Measurements from ENCODE around the gene RASSF5. TPM values are rescaled to one million over a fixed set of nuclear protein-coding genes. Genes with fewer than 3 reads are reported as not detected.

The RASSF5 gene
- total RNA-seq, 1 experiment from 2014 or later, result 2.1 TPM

DNA sequence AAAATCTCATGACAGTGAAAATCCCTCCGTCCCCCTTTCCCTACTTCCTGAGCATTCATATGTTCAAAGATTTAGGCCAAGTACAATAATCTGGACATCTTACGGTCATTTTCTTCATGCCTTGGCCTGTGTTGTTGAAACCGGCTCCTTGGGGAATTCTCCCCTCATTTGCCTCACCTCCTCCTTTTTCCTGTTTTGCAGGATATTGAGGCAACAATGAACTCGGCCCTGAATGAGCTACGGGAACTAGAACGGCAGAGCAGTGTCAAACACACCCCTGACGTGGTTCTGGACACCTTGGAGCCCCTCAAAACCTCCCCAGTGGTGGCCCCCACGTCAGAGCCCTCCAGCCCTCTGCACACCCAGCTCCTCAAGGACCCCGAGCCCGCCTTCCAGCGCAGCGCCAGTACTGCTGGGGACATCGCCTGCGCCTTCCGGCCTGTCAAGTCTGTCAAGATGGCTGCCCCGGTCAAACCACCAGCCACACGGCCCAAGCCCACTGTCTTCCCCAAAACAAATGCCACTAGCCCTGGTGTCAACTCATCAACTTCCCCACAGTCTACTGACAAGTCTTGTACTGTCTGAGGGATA lies 46.4 kb upstream of the RASSF5 start:
- Mint-ChIP-seq H3K27ac (no peak overlapping the region), H3K4me1 (peaks cover 4% of the 10 kb centered on the region; the same call in 1 of the 2 replicates), H3K27me3 (ENCODE audit: low read depth) (no peaks in the 10 kb centered on the region), H3K4me3 (no peak overlapping the region), H3K9me3 (no peaks in the 10 kb centered on the region), H3K36me3 (peaks cover 23% of the 10 kb centered on the region)
- ATAC-seq (no peak), DNase-seq (ENCODE audit: low spot score) (no peak)
- POLR2A ChIA-PET, result no interaction called here
- TF ChIP-seq ATF1 (CRISPR knock-in tag; IDR thresholded peaks at IDR 0.05) (no peak), ZNF671 (CRISPR knock-in tag; IDR thresholded peaks at IDR 0.05) (no peak), ZNF121 (CRISPR knock-in tag; IDR thresholded peaks at IDR 0.05) (no peak), ZNF232 (CRISPR knock-in tag; IDR thresholded peaks at IDR 0.05) (no peak), ZNF219 (CRISPR knock-in tag; IDR thresholded peaks at IDR 0.05; ENCODE audit: borderline replicate concordance) (no peak), MXD4 (CRISPR knock-in tag; IDR thresholded peaks at IDR 0.05; ENCODE audit: borderline replicate concordance) (no peak), SMAD4 (CRISPR knock-in tag; IDR thresholded peaks at IDR 0.05) (no peak), GABPB1 (CRISPR knock-in tag; IDR thresholded peaks at IDR 0.05) (no peak), TEAD4 (CRISPR knock-in tag; IDR thresholded peaks at IDR 0.05) (no peak), ZNF396 (CRISPR knock-in tag; IDR thresholded peaks at IDR 0.05; ENCODE audit: borderline replicate concordance) (no peak), TEAD1 (CRISPR knock-in tag; IDR thresholded peaks at IDR 0.05) (no peak), FOXP1 (CRISPR knock-in tag; IDR thresholded peaks at IDR 0.05; ENCODE audit: borderline replicate concordance) (no peak), NR3C1 (CRISPR knock-in tag; conservative IDR thresholded peaks at IDR 0.05; ENCODE audit: low read depth) (no peak)
- TF ChIP-seq, protein P1, sequence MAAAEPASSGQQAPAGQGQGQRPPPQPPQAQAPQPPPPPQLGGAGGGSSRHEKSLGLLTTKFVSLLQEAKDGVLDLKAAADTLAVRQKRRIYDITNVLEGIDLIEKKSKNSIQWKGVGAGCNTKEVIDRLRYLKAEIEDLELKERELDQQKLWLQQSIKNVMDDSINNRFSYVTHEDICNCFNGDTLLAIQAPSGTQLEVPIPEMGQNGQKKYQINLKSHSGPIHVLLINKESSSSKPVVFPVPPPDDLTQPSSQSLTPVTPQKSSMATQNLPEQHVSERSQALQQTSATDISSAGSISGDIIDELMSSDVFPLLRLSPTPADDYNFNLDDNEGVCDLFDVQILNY (CRISPR knock-in tag; IDR thresholded peaks at IDR 0.05), result no peak
- TF ChIP-seq, protein P2, sequence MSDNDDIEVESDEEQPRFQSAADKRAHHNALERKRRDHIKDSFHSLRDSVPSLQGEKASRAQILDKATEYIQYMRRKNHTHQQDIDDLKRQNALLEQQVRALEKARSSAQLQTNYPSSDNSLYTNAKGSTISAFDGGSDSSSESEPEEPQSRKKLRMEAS (CRISPR knock-in tag; IDR thresholded peaks at IDR 0.05), result no peak
- TF ChIP-seq, protein P3, sequence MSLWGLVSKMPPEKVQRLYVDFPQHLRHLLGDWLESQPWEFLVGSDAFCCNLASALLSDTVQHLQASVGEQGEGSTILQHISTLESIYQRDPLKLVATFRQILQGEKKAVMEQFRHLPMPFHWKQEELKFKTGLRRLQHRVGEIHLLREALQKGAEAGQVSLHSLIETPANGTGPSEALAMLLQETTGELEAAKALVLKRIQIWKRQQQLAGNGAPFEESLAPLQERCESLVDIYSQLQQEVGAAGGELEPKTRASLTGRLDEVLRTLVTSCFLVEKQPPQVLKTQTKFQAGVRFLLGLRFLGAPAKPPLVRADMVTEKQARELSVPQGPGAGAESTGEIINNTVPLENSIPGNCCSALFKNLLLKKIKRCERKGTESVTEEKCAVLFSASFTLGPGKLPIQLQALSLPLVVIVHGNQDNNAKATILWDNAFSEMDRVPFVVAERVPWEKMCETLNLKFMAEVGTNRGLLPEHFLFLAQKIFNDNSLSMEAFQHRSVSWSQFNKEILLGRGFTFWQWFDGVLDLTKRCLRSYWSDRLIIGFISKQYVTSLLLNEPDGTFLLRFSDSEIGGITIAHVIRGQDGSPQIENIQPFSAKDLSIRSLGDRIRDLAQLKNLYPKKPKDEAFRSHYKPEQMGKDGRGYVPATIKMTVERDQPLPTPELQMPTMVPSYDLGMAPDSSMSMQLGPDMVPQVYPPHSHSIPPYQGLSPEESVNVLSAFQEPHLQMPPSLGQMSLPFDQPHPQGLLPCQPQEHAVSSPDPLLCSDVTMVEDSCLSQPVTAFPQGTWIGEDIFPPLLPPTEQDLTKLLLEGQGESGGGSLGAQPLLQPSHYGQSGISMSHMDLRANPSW (CRISPR knock-in tag; conservative IDR thresholded peaks at IDR 0.05; ENCODE audit: low read depth), result no peak
- TF ChIP-seq, protein P4, sequence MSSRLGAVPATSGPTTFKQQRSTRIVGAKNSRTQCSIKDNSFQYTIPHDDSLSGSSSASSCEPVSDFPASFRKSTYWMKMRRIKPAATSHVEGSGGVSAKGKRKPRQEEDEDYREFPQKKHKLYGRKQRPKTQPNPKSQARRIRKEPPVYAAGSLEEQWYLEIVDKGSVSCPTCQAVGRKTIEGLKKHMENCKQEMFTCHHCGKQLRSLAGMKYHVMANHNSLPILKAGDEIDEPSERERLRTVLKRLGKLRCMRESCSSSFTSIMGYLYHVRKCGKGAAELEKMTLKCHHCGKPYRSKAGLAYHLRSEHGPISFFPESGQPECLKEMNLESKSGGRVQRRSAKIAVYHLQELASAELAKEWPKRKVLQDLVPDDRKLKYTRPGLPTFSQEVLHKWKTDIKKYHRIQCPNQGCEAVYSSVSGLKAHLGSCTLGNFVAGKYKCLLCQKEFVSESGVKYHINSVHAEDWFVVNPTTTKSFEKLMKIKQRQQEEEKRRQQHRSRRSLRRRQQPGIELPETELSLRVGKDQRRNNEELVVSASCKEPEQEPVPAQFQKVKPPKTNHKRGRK (CRISPR knock-in tag; IDR thresholded peaks at IDR 0.05; ENCODE audit: borderline replicate concordance), result no peak
- TF ChIP-seq, protein P5, sequence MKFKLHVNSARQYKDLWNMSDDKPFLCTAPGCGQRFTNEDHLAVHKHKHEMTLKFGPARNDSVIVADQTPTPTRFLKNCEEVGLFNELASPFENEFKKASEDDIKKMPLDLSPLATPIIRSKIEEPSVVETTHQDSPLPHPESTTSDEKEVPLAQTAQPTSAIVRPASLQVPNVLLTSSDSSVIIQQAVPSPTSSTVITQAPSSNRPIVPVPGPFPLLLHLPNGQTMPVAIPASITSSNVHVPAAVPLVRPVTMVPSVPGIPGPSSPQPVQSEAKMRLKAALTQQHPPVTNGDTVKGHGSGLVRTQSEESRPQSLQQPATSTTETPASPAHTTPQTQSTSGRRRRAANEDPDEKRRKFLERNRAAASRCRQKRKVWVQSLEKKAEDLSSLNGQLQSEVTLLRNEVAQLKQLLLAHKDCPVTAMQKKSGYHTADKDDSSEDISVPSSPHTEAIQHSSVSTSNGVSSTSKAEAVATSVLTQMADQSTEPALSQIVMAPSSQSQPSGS (CRISPR knock-in tag; IDR thresholded peaks at IDR 0.05; ENCODE audit: borderline replicate concordance, low read depth), result no peak
- TF ChIP-seq, protein P6, sequence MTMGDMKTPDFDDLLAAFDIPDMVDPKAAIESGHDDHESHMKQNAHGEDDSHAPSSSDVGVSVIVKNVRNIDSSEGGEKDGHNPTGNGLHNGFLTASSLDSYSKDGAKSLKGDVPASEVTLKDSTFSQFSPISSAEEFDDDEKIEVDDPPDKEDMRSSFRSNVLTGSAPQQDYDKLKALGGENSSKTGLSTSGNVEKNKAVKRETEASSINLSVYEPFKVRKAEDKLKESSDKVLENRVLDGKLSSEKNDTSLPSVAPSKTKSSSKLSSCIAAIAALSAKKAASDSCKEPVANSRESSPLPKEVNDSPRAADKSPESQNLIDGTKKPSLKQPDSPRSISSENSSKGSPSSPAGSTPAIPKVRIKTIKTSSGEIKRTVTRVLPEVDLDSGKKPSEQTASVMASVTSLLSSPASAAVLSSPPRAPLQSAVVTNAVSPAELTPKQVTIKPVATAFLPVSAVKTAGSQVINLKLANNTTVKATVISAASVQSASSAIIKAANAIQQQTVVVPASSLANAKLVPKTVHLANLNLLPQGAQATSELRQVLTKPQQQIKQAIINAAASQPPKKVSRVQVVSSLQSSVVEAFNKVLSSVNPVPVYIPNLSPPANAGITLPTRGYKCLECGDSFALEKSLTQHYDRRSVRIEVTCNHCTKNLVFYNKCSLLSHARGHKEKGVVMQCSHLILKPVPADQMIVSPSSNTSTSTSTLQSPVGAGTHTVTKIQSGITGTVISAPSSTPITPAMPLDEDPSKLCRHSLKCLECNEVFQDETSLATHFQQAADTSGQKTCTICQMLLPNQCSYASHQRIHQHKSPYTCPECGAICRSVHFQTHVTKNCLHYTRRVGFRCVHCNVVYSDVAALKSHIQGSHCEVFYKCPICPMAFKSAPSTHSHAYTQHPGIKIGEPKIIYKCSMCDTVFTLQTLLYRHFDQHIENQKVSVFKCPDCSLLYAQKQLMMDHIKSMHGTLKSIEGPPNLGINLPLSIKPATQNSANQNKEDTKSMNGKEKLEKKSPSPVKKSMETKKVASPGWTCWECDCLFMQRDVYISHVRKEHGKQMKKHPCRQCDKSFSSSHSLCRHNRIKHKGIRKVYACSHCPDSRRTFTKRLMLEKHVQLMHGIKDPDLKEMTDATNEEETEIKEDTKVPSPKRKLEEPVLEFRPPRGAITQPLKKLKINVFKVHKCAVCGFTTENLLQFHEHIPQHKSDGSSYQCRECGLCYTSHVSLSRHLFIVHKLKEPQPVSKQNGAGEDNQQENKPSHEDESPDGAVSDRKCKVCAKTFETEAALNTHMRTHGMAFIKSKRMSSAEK (CRISPR knock-in tag; IDR thresholded peaks at IDR 0.05; ENCODE audit: borderline replicate concordance), result no peak
- TF ChIP-seq, protein P7, sequence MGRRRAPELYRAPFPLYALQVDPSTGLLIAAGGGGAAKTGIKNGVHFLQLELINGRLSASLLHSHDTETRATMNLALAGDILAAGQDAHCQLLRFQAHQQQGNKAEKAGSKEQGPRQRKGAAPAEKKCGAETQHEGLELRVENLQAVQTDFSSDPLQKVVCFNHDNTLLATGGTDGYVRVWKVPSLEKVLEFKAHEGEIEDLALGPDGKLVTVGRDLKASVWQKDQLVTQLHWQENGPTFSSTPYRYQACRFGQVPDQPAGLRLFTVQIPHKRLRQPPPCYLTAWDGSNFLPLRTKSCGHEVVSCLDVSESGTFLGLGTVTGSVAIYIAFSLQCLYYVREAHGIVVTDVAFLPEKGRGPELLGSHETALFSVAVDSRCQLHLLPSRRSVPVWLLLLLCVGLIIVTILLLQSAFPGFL (CRISPR knock-in tag; IDR thresholded peaks at IDR 0.05; ENCODE audit: borderline replicate concordance), result no peak
- CTCF ChIA-PET, result interaction anchor here (0.6 to 2.2 kb wide), 4 partner anchors 9 to 18 kb away, joined by 3 to 14 read pairs (median 6); partner anchors contain the start of gene IKBKE

Measured in WTC11 (cell line).